ENCODE results near the gene C9orf85. TPM values are rescaled to one million over a fixed set of nuclear protein-coding genes. Genes with fewer than 3 reads are reported as not detected.

C9orf85 gene
- total RNA-seq, 8 experiments from 2014 or later: 11.2 to 24.9 (median 15.6) TPM

DNA sequence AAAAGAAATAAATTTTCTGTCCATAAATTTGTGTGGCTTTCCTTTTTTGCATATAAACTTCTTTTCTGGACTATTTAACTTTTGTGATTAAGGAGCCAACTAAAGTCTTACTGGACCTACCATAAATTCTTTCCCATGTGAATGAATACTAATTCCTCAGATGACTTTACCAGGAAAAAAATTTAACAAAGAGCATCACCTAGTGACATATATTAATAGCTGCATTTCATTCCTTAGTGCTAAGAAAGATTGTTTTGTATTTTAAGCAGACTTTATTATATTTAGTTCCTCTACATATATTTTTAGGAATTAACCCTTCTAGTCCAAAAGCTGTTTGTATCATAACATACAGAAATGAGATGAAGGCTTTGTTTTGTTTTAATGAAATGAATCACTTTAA lies 64.4 kb downstream of the C9orf85 start:
- H3K4me1 ChIP-seq (replicated peaks in 1 of 2): no peaks in the 10 kb centered on the region
- in situ Hi-C loops (cut with MboI; ENCODE audit: low pct_unique_long_range_greater_than_20kb in 2 of 9, low sequenced_read_pairs in 9 of 9, unreplicated experiment in 9 of 9): loop anchor here in 1 of 9 experiments (25.0 kb wide), 1 partner anchor 164 kb away; no protein-coding TSS in a partner anchor
- no peak overlapping the region for H3K4me3 ChIP-seq
- no peak overlapping the region for H3K27ac ChIP-seq
- ATAC-seq (replicated peaks in 6 of 8): no peak

- WGBS, 10 experiments: 50 to 100% (median 86%) methylated on average over 1 to 3 of the region's 3 CpGs; no CpG with 5 or more reads in 1 of the 10 experiments
- Histone ChIP-seq H3K27ac (no peak overlapping the region), H3K4me3 (no peak overlapping the region), H3K4me1 (replicated peaks in 1 of 2) (no peaks in the 10 kb centered on the region)
- ATAC-seq (replicated peaks in 6 of 8): no peak
- in situ Hi-C loops (cut with MboI; ENCODE audit: low pct_unique_long_range_greater_than_20kb in 2 of 9, low sequenced_read_pairs in 9 of 9, unreplicated experiment in 9 of 9): loop anchor here in 1 of 9 experiments (25.0 kb wide), 1 partner anchor 165 kb away; no protein-coding TSS in a partner anchor
These were observed 65.6 kb downstream of the C9orf85 start for GRCh38 chr9:71977003-71977402.

- no peak overlapping the region for H3K27ac ChIP-seq
- in situ Hi-C loops (cut with MboI; ENCODE audit: low pct_unique_long_range_greater_than_20kb in 2 of 9, low sequenced_read_pairs in 9 of 9, unreplicated experiment in 9 of 9): loop anchor here in 1 of 9 experiments (25.0 kb wide), 1 partner anchor 168 kb away; no protein-coding TSS in a partner anchor
These were observed 69.1 kb downstream of the C9orf85 start for GRCh38 chr9:71980266-71981190.

DNA sequence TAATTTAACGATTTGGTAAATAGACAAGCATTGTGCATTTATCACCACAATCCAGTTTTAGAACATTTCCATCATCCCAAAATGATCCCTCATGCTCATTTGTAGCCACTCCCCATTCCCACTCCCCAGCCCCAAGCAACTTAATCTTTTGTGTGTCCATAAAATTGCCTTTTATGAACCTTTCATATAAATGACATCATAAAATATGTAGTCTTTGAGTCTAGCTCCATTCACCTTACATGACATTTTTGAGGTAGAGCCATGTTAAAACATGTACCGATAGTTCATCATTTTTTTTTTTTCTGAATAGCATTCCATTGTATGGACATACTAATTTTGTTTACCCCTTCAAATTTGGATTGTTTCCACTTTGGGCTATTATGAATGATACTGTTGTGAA lies 70.5 kb downstream of the C9orf85 start:
- Histone ChIP-seq H3K4me3 (no peak overlapping the region), H3K27ac (no peak overlapping the region), H3K4me1 (replicated peaks in 1 of 2) (no peaks in the 10 kb centered on the region)
- WGBS, 10 experiments: 0 to 100% (median 97%) methylated on average over 1 to 2 of the region's 2 CpGs; no CpG with 5 or more reads in 2 of the 10 experiments
- in situ Hi-C loops (cut with MboI; ENCODE audit: low pct_unique_long_range_greater_than_20kb in 2 of 9, low sequenced_read_pairs in 9 of 9, unreplicated experiment in 9 of 9): loop anchor here in 1 of 9 experiments (25.0 kb wide), 1 partner anchor 170 kb away; no protein-coding TSS in a partner anchor
- no peak for ATAC-seq (replicated peaks in 6 of 8)

More at GRCh38 chr9:71980266-71981190, 69.1 kb downstream of the C9orf85 start:
- 50 to 92% (median 71%) methylated on average over 2 to 5 of the region's 5 CpGs; no CpG with 5 or more reads in 1 of the 10 experiments for WGBS, 10 experiments
- no peak for ATAC-seq (replicated peaks in 6 of 8)
- Histone ChIP-seq H3K4me1 (replicated peaks in 1 of 2) (no peaks in the 10 kb centered on the region), H3K4me3 (no peak overlapping the region)

GRCh38 chr9:71984403-71984802 lies 73.0 kb downstream of the C9orf85 start:
- in situ Hi-C loops (cut with MboI; ENCODE audit: low pct_unique_long_range_greater_than_20kb in 2 of 9, low sequenced_read_pairs in 9 of 9, unreplicated experiment in 9 of 9): loop anchor here in 1 of 9 experiments (25.0 kb wide), 1 partner anchor 172 kb away; no protein-coding TSS in a partner anchor
- Histone ChIP-seq H3K4me1 (replicated peaks in 1 of 2) (no peaks in the 10 kb centered on the region), H3K27ac (no peak overlapping the region), H3K4me3 (no peak overlapping the region)
- 0 to 60% (median 17%) methylated on average over 1 to 2 of the region's 2 CpGs; no CpG with 5 or more reads in 3 of the 10 experiments for WGBS, 10 experiments
- peak in 3 of 8 experiments; percentile 67 to 98 (median 95) for ATAC-seq (replicated peaks in 6 of 8)

DNA sequence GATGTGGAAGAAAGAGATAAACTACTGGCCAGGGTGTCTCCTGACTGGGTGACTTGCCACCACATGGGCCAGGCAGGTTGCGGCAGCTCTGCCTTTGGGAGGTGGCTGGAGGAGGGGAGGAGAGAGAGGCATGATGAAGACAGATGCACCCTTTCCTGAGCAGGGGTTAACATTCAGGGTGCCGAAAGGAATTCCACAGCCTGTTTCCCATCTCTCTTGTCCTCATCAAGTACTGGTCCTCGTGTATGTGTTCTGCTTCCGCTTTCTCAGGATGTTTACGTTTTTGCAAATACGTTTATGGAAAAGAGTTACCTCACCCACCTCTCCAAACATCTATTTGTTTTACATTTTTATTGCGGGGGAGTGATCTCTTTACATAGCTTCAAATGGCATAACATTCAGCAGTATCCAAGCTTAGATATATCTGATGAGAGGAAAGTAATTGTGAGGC lies 73.4 kb downstream of the C9orf85 start:
- WGBS, 10 experiments: 5 to 93% (median 71%) methylated on average over 1 to 6 of the region's 7 CpGs; no CpG with 5 or more reads in 1 of the 10 experiments
- in situ Hi-C loops (cut with MboI; ENCODE audit: low pct_unique_long_range_greater_than_20kb in 2 of 9, low sequenced_read_pairs in 9 of 9, unreplicated experiment in 9 of 9): loop anchor here in 1 of 9 experiments (25.0 kb wide), 1 partner anchor 173 kb away; no protein-coding TSS in a partner anchor
- no peak overlapping the region for H3K27ac ChIP-seq
- ATAC-seq (replicated peaks in 6 of 8): peak in 3 of 8 experiments; percentile 49 to 70 (median 65)
- no peaks in the 10 kb centered on the region for H3K4me1 ChIP-seq (replicated peaks in 1 of 2)
- H3K4me3 ChIP-seq: no peak overlapping the region

GRCh38 chr9:71985297-71985911 lies 74.0 kb downstream of the C9orf85 start:
- in situ Hi-C loops (cut with MboI; ENCODE audit: low pct_unique_long_range_greater_than_20kb in 2 of 9, low sequenced_read_pairs in 9 of 9, unreplicated experiment in 9 of 9): loop anchor here in 1 of 9 experiments (25.0 kb wide), 1 partner anchor 173 kb away; no protein-coding TSS in a partner anchor
- H3K27ac ChIP-seq: no peak overlapping the region
- no peak overlapping the region for H3K4me3 ChIP-seq
- ATAC-seq (replicated peaks in 6 of 8): peak in 1 of 8 experiments; percentile 2
- H3K4me1 ChIP-seq (replicated peaks in 1 of 2): no peaks in the 10 kb centered on the region
- WGBS, 10 experiments: 33 to 86% (median 59%) methylated on average over 1 to 10 of the region's 10 CpGs

DNA sequence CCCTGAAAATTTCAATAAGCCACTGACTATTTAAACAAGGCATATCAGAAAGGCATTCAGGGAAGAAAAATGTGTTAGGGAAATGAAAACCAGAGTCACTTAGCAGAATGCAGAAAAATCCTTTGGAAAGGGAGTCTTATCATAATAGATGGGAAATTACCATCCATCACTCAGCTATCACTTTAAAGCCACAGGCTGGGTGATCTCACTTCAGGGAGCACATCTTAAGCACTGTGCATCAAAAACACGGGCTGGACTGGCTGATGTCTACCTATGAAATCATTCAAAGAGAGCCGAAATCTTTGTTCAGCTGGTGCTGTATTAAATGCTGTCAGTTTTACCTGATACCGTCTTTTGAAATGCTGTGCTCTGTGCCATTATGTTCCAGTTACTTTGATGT lies 75.5 kb downstream of the C9orf85 start:
- in situ Hi-C loops (cut with MboI; ENCODE audit: low pct_unique_long_range_greater_than_20kb in 2 of 9, low sequenced_read_pairs in 9 of 9, unreplicated experiment in 9 of 9): loop anchor here in 1 of 9 experiments (25.0 kb wide), 1 partner anchor 175 kb away; no protein-coding TSS in a partner anchor
- Histone ChIP-seq H3K4me1 (replicated peaks in 1 of 2) (no peaks in the 10 kb centered on the region), H3K4me3 (no peak overlapping the region), H3K27ac (no peak overlapping the region)
- ATAC-seq (replicated peaks in 6 of 8): peak in 5 of 8 experiments; percentile 62 to 93 (median 85)
- WGBS, 10 experiments: 0 to 93% (median 58%) methylated on average over 1 to 3 of the region's 3 CpGs

GRCh38 chr9:71987471-71988371 lies 76.3 kb downstream of the C9orf85 start:
- H3K4me1 ChIP-seq (replicated peaks in 1 of 2): no peaks in the 10 kb centered on the region
- WGBS, 10 experiments: 67 to 100% (median 83%) methylated on average over 2 to 11 of the region's 11 CpGs
- in situ Hi-C loops (cut with MboI; ENCODE audit: low pct_unique_long_range_greater_than_20kb in 2 of 9, low sequenced_read_pairs in 9 of 9, unreplicated experiment in 9 of 9): loop anchor here in 1 of 9 experiments (25.0 kb wide), 1 partner anchor 175 kb away; no protein-coding TSS in a partner anchor
- no peak overlapping the region for H3K27ac ChIP-seq
- H3K4me3 ChIP-seq: no peak overlapping the region
- ATAC-seq (replicated peaks in 6 of 8): peak in 4 of 8 experiments; percentile 22 to 78 (median 48)

- H3K4me1 ChIP-seq (replicated peaks in 1 of 2): no peaks in the 10 kb centered on the region
- no peak overlapping the region for H3K4me3 ChIP-seq
- no peak overlapping the region for H3K27ac ChIP-seq
- WGBS, 10 experiments: 67 to 86% methylated on average over 1 of the region's 1 CpG; no CpG with 5 or more reads in 8 of the 10 experiments
- in situ Hi-C loops (cut with MboI; ENCODE audit: low pct_unique_long_range_greater_than_20kb in 2 of 9, low sequenced_read_pairs in 9 of 9, unreplicated experiment in 9 of 9): loop anchor here in 1 of 9 experiments (25.0 kb wide), 1 partner anchor 178 kb away; no protein-coding TSS in a partner anchor
- no peak for ATAC-seq (replicated peaks in 6 of 8)
These were observed 79.0 kb downstream of the C9orf85 start for GRCh38 chr9:71990466-71990865.

GRCh38 chr9:72005451-72005850 lies 94.0 kb downstream of the C9orf85 start:
- Histone ChIP-seq H3K27ac (no peak overlapping the region), H3K4me1 (replicated peaks in 1 of 2) (no peaks in the 10 kb centered on the region), H3K4me3 (no peak overlapping the region)
- in situ Hi-C loops (cut with MboI; ENCODE audit: low pct_unique_long_range_greater_than_20kb in 2 of 9, low sequenced_read_pairs in 9 of 9, unreplicated experiment in 9 of 9): loop anchor here in 2 of 9 experiments (25.0 kb wide), 1 partner anchor 193 kb away; no protein-coding TSS in a partner anchor
- ATAC-seq (replicated peaks in 6 of 8): no peak

- 27 to 94% (median 79%) methylated on average over 1 to 5 of the region's 5 CpGs for WGBS, 10 experiments
These were observed 95.1 kb downstream of the C9orf85 start for GRCh38 chr9:72006501-72006900.

More at GRCh38 chr9:72006501-72006900, 95.1 kb downstream of the C9orf85 start:
- Histone ChIP-seq H3K4me3 (no peak overlapping the region), H3K27ac (no peak overlapping the region), H3K4me1 (replicated peaks in 1 of 2) (no peaks in the 10 kb centered on the region)
- peak in 3 of 8 experiments; percentile 47 to 96 (median 84) for ATAC-seq (replicated peaks in 6 of 8)
- in situ Hi-C loops (cut with MboI; ENCODE audit: low pct_unique_long_range_greater_than_20kb in 2 of 9, low sequenced_read_pairs in 9 of 9, unreplicated experiment in 9 of 9): loop anchor here in 2 of 9 experiments (25.0 kb wide), 1 partner anchor 194 kb away; no protein-coding TSS in a partner anchor

Measured in motor neuron (in vitro differentiated cells).